Measurements from ENCODE around the gene PLIN3. TPM values are rescaled to one million over a fixed set of nuclear protein-coding genes. Genes with fewer than 3 reads are reported as not detected.

PLIN3 gene
- total and polyA plus RNA-seq, 2 donors (not counting 3 experiments of a cell fraction or from before 2014, with no cell fraction given) = 76.8 to 88.9 TPM

DNA sequence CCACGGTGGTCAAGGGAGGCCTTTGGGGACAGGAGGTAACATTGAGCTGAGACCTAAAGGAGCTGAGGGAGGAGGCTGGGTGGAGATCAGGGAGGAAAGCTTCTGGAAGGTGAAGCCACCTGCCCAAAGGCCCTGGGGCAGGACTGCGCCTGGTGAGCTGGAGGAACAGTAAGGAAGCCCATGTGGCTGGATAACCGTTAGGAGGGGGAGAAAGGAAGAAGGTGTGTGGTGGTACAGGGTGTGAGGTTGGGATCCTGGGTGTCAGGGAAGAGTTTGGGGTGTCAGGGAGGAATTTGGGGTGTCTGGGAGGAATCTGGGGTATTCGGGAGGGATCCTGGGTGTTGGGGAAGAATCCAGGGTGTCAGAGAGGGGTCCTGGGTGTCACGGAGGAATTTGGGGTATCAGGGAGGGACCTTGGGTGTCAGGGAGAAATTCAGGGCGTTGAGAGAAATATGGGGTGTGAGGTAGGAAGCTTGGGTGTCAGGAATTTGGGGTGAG lies 36.6 kb downstream of the PLIN3 start:
- no peaks in the 10 kb centered on the region for H3K9me1 ChIP-seq (replicated peaks; ENCODE audit: control insufficient read depth, extremely low read depth, insufficient read depth, low read length)
- H3K27me3 ChIP-seq (ENCODE audit: control insufficient read depth in 2 of 2, insufficient read depth in 2 of 2, low read length in 2 of 2) = no peaks in the 10 kb centered on the region
- H3K4me2 ChIP-seq (ENCODE audit: insufficient read depth, low read length) = peak overlapping the region; percentile 70
- DNase-seq (ENCODE audit: low read depth, low spot score) (no peak), FAIRE-seq (no peak)
- peaks cover 35% of the 10 kb centered on the region for H3K79me2 ChIP-seq (ENCODE audit: control insufficient read depth, insufficient read depth, low read length)
- no peaks in the 10 kb centered on the region for H3K36me3 ChIP-seq (ENCODE audit: control insufficient read depth in 2 of 2, extremely low read depth in 1 of 2, insufficient read depth in 2 of 2, low read length in 2 of 2)
- BruUV-seq (replicated peaks) = TSS peak; percentile 71
- dilution Hi-C loops (cut with MboI; ENCODE audit: extremely low pct_ligation_motif_present, low sequenced_read_pairs) = no loop called here
- peaks cover 8% of the 10 kb centered on the region for H3K4me1 ChIP-seq (ENCODE audit: control insufficient read depth, extremely low read depth, insufficient read depth, low read length)
- no peaks in the 10 kb centered on the region for H3K9me3 ChIP-seq (replicated peaks; ENCODE audit: control insufficient read depth, insufficient read depth, low read length)
- POLR2A ChIA-PET = no interaction called here
- no peaks in the 10 kb centered on the region for H4K20me1 ChIP-seq (replicated peaks; ENCODE audit: control insufficient read depth, extremely low read depth, insufficient read depth, low read length)
- H3K9ac ChIP-seq (replicated peaks; ENCODE audit: extremely low read depth, insufficient read depth, low read length) = peak overlapping the region; percentile 92
- H3K4me3 ChIP-seq (replicated peaks in 1 of 3; ENCODE audit: insufficient read depth in 1 of 3, low read depth in 1 of 3, low read length in 3 of 3) = peak overlapping the region; percentile 97 to 100 (median 98)
- no peak for TF ChIP-seq EZH2 (IDR thresholded peaks at IDR 0.05; ENCODE audit: borderline replicate concordance, low read depth, low read length, severe bottlenecking)
- TF ChIP-seq POLR2AphosphoS5 (IDR thresholded peaks at IDR 0.05; ENCODE audit: insufficient read depth, low read depth, low read length) = no peak
- no peak for TF ChIP-seq JUN (IDR thresholded peaks at IDR 0.05; ENCODE audit: borderline replicate concordance, insufficient read depth, insufficient read length, low read depth)
- no peak for TF ChIP-seq MAX (IDR thresholded peaks at IDR 0.05; ENCODE audit: insufficient read depth, insufficient read length)
- H3K27ac ChIP-seq (ENCODE audit: insufficient read depth, low read depth, low read length) = peak overlapping the region; percentile 90
- intact Hi-C loops (cut with micrococcal nuclease) = loop anchor here (1.0 kb wide), 2 partner anchors 16 to 20 kb away; no protein-coding TSS in a partner anchor
- CTCF ChIA-PET = interaction anchor here (0.9 to 7.5 kb wide), 6 partner anchors 8 to 80 kb away, joined by 3 to 47 read pairs (median 6); partner anchors contain the start of gene PLIN3
- no peak overlapping the region for H2AFZ ChIP-seq (ENCODE audit: low read depth, low read length)

GRCh38 chr19:4830332-4830731 lies 37.1 kb downstream of the PLIN3 start:
- no peaks in the 10 kb centered on the region for H3K27me3 ChIP-seq (ENCODE audit: control insufficient read depth in 2 of 2, insufficient read depth in 2 of 2, low read length in 2 of 2)
- POLR2A ChIA-PET = no interaction called here
- no peak overlapping the region for H2AFZ ChIP-seq (ENCODE audit: low read depth, low read length)
- peaks cover 8% of the 10 kb centered on the region for H3K4me1 ChIP-seq (ENCODE audit: control insufficient read depth, extremely low read depth, insufficient read depth, low read length)
- H3K9me3 ChIP-seq (replicated peaks; ENCODE audit: control insufficient read depth, insufficient read depth, low read length) = no peaks in the 10 kb centered on the region
- dilution Hi-C loops (cut with MboI; ENCODE audit: extremely low pct_ligation_motif_present, low sequenced_read_pairs) (no loop called here), intact Hi-C loops (cut with micrococcal nuclease) (no loop called here)
- no TSS peak for BruUV-seq (replicated peaks)
- no peaks in the 10 kb centered on the region for H4K20me1 ChIP-seq (replicated peaks; ENCODE audit: control insufficient read depth, extremely low read depth, insufficient read depth, low read length)
- no peak overlapping the region for H3K27ac ChIP-seq (ENCODE audit: insufficient read depth, low read depth, low read length)
- no peaks in the 10 kb centered on the region for H3K36me3 ChIP-seq (ENCODE audit: control insufficient read depth in 2 of 2, extremely low read depth in 1 of 2, insufficient read depth in 2 of 2, low read length in 2 of 2)
- TF ChIP-seq MYC (IDR thresholded peaks at IDR 0.05; ENCODE audit: low read depth, low read length) = no peak
- no peak for TF ChIP-seq CTCF (IDR thresholded peaks at IDR 0.05; ENCODE audit: extremely low read depth in 1 of 2, insufficient read depth in 1 of 2, low read depth in 1 of 2, low read length in 2 of 2)
- no peak for TF ChIP-seq MAX (IDR thresholded peaks at IDR 0.05; ENCODE audit: insufficient read depth, insufficient read length)
- no peak for TF ChIP-seq JUN (IDR thresholded peaks at IDR 0.05; ENCODE audit: borderline replicate concordance, insufficient read depth, insufficient read length, low read depth)
- peak overlapping the region; percentile 92 for H3K9ac ChIP-seq (replicated peaks; ENCODE audit: extremely low read depth, insufficient read depth, low read length)
- DNase-seq (ENCODE audit: low read depth, low spot score) (no peak), FAIRE-seq (no peak)
- CTCF ChIA-PET = interaction anchor here (0.9 to 7.5 kb wide), 5 partner anchors 12 to 81 kb away, joined by 3 to 47 read pairs (median 6); partner anchors contain the start of gene PLIN3
- H3K9me1 ChIP-seq (replicated peaks; ENCODE audit: control insufficient read depth, extremely low read depth, insufficient read depth, low read length) = no peaks in the 10 kb centered on the region
- H3K4me3 ChIP-seq (replicated peaks in 1 of 3; ENCODE audit: insufficient read depth in 1 of 3, low read depth in 1 of 3, low read length in 3 of 3) = peak overlapping the region; percentile 97 to 100 (median 98)
- H3K79me2 ChIP-seq (ENCODE audit: control insufficient read depth, insufficient read depth, low read length) = peaks cover 36% of the 10 kb centered on the region
- H3K4me2 ChIP-seq (ENCODE audit: insufficient read depth, low read length) = peak overlapping the region; percentile 70
